ENCODE measurements around the gene PRSS56.

The PRSS56 gene

GRCh38 chr2:232483923-232484627 is 36.1 kb upstream of the PRSS56 start:
- TF ChIP-seq, protein P1, sequence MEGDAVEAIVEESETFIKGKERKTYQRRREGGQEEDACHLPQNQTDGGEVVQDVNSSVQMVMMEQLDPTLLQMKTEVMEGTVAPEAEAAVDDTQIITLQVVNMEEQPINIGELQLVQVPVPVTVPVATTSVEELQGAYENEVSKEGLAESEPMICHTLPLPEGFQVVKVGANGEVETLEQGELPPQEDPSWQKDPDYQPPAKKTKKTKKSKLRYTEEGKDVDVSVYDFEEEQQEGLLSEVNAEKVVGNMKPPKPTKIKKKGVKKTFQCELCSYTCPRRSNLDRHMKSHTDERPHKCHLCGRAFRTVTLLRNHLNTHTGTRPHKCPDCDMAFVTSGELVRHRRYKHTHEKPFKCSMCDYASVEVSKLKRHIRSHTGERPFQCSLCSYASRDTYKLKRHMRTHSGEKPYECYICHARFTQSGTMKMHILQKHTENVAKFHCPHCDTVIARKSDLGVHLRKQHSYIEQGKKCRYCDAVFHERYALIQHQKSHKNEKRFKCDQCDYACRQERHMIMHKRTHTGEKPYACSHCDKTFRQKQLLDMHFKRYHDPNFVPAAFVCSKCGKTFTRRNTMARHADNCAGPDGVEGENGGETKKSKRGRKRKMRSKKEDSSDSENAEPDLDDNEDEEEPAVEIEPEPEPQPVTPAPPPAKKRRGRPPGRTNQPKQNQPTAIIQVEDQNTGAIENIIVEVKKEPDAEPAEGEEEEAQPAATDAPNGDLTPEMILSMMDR (conservative IDR thresholded peaks at IDR 0.05; ENCODE audit: low read depth): no peak
- no peak for DNase-seq (ENCODE audit: low spot score)
- H3K27ac ChIP-seq: no peak overlapping the region
- ChIA-PET POLR2A (ENCODE audit: low non-redundant PET) (no interaction called here), CTCF (no interaction called here)

DNA sequence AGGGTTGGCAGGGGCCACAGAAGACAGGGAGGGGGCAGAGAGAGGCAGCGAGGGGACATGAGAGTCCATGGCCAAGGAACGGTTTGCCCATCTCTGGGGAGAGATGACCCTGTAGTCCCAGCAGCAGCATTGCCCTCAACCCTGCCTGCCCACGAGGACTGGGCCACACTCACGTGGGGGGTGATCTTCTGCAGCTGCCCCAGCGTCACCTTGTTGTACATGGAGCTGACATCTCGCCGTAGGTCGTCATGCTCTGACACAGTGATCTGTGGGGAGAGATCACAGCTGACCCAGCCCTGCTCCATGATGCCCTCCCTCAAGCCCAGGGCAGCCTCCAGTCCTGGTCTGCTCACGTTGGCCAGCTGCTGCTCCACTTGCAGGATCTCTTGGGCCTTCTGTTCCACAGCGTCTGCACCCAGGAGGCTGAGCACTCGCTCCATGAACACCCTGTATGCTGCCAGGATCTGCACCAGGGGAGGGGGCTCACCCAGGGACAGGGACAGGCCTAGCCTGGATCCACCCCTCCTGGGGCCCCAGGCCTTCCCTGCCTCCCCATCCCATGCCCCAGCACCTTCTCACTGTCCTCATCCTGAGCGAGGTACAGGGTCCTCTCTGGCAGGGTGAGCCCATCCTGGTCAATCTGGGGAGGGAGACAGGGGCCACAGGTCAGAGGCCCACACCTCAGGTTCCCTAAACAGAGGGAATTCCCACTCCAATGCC is 35.4 kb upstream of the PRSS56 start:
- ChIA-PET POLR2A (ENCODE audit: low non-redundant PET) (no interaction called here), CTCF (no interaction called here)
- no peak for DNase-seq (ENCODE audit: low spot score)
- TF ChIP-seq, protein P1 (conservative IDR thresholded peaks at IDR 0.05; ENCODE audit: low read depth): no peak
- no peak overlapping the region for H3K27ac ChIP-seq

- TF ChIP-seq, protein P1 (conservative IDR thresholded peaks at IDR 0.05; ENCODE audit: low read depth): no peak
- ChIA-PET POLR2A (ENCODE audit: low non-redundant PET) (no interaction called here), CTCF (no interaction called here)
- no peak overlapping the region for H3K27ac ChIP-seq
- no peak for DNase-seq (ENCODE audit: low spot score)
Measured at GRCh38 chr2:232485348-232485756, 34.8 kb upstream of the PRSS56 start.

- TF ChIP-seq, protein P1 (conservative IDR thresholded peaks at IDR 0.05; ENCODE audit: low read depth): no peak
- no peak for DNase-seq (ENCODE audit: low spot score)
- H3K27ac ChIP-seq: no peak overlapping the region
- POLR2A ChIA-PET (ENCODE audit: low non-redundant PET): no interaction called here
- CTCF ChIA-PET: no interaction called here
Measured at GRCh38 chr2:232485757-232486557, 34.2 kb upstream of the PRSS56 start.

GRCh38 chr2:232486558-232487384 is 33.4 kb upstream of the PRSS56 start:
- H3K27ac ChIP-seq: no peak overlapping the region
- TF ChIP-seq, protein P1 (conservative IDR thresholded peaks at IDR 0.05; ENCODE audit: low read depth): no peak
- POLR2A ChIA-PET (ENCODE audit: low non-redundant PET): no interaction called here
- DNase-seq (ENCODE audit: low spot score): no peak
- CTCF ChIA-PET: no interaction called here

Data from RWPE1 (cell line).